Mucosa of descending colon (tissue), 3 donors: ENCODE data around the gene PRKCB. TPM values are rescaled to one million over a fixed set of nuclear protein-coding genes. Genes with fewer than 3 reads are reported as not detected.

ENCODE experiments used
- ATAC-seq: fragments of 200-7000 bp; cut with Tn5 transposase; one replicate; pipeline ENCODE4 v1.9.1; 2020; ENCODE audit warnings: mild to moderate bottlenecking, moderate library complexity
- DNase-seq, 3 donors: peaks; one replicate each; pipeline ENCODE4 v3.0.0-alpha.2; 2020
- H3K36me3 ChIP-seq: fragments of 200-600 bp; one replicate; pipeline ENCODE4 v1.8.0; 2021; ENCODE audit warnings: low read depth, mild to moderate bottlenecking
- H3K4me1 ChIP-seq: fragments of 200-600 bp; one replicate; pipeline ENCODE4 v1.8.0; 2021; ENCODE audit warnings: low read depth, mild to moderate bottlenecking
- H3K4me3 ChIP-seq: fragments of 200-600 bp; one replicate; pipeline ENCODE4 v1.8.0; 2021; ENCODE audit warnings: mild to moderate bottlenecking
- H3K9me3 ChIP-seq: fragments of 200-600 bp; one replicate; pipeline ENCODE4 v1.8.0; 2021; ENCODE audit warnings: mild to moderate bottlenecking
- intact Hi-C, 2 donors: fragments of 100-400 bp; cut with DNase I in 1 of 2; cut with micrococcal nuclease in 1 of 2; formaldehyde crosslinking; loops; one replicate each; pipeline versions ENCODE4 v1.11.0 to v1.11.1; 2022; cut with DNase I, micrococcal nuclease
- total RNA-seq, 3 donors: library from RNA; stranded (reverse); fragmentation: NEBNext Ultra II Directional in 2 of 3; extraction: Animal tissue kit (Norgen Biotek cat#: 25700) in 2 of 3; gene quantifications; one replicate each; pipeline versions ENCODE4 v1.2.1 to v1.2.4, GENCODE V29; 2021 to 2023
- TF ChIP-seq, protein P1 (sequence below): fragments of 200-600 bp; IDR thresholded peaks from one replicate; pipeline ENCODE4 v1.8.0; 2022; ENCODE audit warnings: antibody characterized with exemption, mild to moderate bottlenecking
- donor health status: DM: no; HTN: no; CAD: no; lungs with moderate emphysema.
- donor health status: DM: no; HTN: no; CAD: no.
- donor health status: DM: no; HTN: yes; CAD: no.

Gene PRKCB
- total RNA-seq, 3 donors from 2014 or later: 7.4 to 29.0 (median 8.2) TPM

DNA sequence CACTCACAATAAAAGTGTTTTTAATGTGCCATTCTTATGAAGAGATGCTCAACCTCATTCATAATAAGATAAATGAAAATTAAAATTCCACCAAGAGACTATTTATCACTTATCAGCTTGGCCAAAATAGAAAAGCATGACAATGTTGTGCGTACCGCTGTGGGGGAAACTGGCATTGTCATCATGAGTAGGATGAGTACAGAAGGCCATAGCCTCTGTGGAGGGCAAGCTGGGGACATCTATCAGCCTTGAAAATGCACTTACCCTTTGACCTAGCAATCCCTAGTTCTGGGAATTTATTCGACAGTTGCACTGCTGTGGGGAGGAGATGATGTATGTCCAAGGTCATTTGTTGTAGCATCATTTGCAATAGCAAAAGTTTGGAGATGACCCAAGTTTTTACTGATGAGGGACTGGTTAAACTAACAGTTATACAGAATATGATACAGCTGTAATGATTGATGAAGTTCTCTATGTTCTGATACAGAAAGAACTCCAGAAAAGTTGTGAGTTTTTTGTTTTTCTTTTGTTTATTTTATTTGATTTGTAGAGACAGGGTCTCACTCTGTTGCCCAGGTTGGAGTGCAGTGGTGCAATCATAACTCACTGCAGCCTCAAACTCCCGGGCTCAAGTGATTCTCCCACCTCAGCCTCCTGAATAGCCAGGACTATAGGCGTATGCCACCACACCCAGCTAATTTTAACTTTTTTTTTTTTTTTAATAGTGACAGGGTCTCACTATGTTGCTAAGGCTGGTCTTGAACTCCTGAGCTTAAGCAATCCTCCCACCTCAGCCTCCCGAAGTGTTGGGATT is 13.7 kb upstream of the PRKCB start:
- TF ChIP-seq, protein P1, sequence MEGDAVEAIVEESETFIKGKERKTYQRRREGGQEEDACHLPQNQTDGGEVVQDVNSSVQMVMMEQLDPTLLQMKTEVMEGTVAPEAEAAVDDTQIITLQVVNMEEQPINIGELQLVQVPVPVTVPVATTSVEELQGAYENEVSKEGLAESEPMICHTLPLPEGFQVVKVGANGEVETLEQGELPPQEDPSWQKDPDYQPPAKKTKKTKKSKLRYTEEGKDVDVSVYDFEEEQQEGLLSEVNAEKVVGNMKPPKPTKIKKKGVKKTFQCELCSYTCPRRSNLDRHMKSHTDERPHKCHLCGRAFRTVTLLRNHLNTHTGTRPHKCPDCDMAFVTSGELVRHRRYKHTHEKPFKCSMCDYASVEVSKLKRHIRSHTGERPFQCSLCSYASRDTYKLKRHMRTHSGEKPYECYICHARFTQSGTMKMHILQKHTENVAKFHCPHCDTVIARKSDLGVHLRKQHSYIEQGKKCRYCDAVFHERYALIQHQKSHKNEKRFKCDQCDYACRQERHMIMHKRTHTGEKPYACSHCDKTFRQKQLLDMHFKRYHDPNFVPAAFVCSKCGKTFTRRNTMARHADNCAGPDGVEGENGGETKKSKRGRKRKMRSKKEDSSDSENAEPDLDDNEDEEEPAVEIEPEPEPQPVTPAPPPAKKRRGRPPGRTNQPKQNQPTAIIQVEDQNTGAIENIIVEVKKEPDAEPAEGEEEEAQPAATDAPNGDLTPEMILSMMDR: no peak
- Histone ChIP-seq H3K4me1 (no peaks in the 10 kb centered on the region), H3K9me3 (no peaks in the 10 kb centered on the region), H3K4me3 (no peak overlapping the region), H3K36me3 (no peaks in the 10 kb centered on the region)
- DNase-seq (no peak), ATAC-seq (no peak)
- intact Hi-C loops: no loop called here

DNA sequence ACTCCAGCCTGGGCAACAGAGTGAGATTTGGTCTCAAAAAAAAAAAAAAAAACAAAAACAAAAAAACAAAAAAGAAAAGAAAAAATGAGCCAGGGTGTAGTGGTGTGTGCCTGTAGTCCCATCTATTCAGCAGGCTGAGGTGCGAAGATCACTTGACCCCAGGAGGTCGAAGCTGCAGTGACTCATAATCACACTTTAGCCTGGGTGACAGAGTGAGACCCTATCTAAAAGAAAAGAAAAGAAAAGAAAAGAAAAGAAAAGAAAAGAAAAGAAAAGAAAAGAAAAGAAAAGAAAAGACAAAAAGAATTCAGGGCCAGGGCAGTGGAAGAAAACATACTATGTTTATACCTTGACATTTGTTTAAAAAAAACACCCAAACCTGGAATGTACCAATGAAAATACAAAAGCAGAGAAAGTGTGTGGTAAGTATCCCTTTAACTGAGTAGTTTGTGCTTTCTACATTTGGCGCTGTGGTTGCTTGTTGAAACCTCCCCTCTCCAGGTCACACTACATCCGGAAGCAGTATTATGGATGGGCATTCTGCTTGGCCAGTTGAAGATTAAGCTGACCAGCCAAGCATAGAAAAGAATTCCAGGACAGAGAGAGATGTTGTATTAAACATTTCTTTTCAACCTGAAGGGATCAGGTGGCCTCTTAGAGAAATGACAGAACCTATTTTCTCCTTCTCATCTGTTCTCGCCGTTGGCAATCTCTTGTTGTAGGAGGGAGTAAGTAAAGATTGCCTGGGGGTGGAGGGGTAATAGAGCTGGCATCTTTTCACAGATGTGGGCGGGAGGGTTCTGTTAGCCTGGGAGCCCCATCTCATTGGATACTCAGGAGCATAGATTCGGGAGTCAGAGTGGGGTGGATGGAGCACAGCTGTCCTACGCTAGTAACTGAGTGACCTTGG is 12.1 kb upstream of the PRKCB start:
- no peak for ATAC-seq
- intact Hi-C loops: no loop called here
- Histone ChIP-seq H3K36me3 (no peaks in the 10 kb centered on the region), H3K4me3 (no peak overlapping the region), H3K4me1 (no peaks in the 10 kb centered on the region), H3K9me3 (no peaks in the 10 kb centered on the region)
- TF ChIP-seq, protein P1: no peak
- DNase-seq: no peak

DNA sequence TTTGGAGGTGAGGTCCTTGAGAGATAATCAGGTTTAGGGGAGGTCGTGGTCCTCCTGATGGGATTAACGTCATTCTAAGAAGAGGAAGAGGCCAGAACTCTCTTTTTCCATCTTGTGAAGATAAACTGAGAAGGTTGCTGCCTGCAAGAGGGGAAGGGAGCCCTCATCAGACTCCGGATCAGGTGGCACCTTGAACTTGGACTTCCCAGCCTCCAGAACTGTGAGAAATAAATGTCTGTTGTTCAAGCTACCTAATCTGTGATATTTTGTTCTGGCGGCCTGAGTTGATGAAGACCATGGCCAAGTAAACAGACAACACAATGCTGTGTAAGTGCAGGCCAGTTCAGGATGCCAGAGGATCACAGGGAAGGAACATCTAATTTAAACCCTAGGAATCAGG is 10.9 kb upstream of the PRKCB start:
- intact Hi-C loops: no loop called here
- TF ChIP-seq, protein P1: no peak

DNA sequence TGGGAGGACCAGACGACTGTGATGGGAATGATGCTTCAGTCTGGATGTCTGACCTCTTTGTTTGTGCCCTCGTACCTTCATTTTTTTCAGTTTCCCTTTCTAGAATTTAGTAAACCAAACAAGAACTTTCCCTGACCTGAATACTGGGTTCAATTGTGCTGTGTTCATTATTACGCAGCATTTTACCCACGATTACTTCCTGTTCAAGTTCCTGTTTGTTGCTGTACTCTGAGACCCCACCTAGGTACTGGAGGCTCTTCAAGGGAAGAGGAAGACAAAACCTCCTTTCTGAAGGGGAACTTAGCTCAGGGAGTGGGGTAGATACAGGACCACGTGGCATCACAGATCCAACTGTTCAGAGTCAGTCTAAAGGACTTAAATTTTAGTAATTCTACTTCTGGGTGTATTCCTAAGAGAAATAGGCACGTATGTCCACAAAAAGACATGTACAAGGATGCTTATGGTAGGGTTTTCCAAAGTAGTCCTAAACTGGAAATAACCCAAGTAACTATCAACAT is 9.2 kb upstream of the PRKCB start:
- intact Hi-C loops: no loop called here
- no peaks in the 10 kb centered on the region for H3K4me1 ChIP-seq
- H3K4me3 ChIP-seq: no peak overlapping the region
- H3K9me3 ChIP-seq: peaks cover 6% of the 10 kb centered on the region
- H3K36me3 ChIP-seq: no peaks in the 10 kb centered on the region
- ATAC-seq (peak; percentile 86), DNase-seq (peak in 1 of 3 donors; percentile 15)
- TF ChIP-seq, protein P1: no peak

More for the DNA sequence above, 10.9 kb upstream of the PRKCB start:
- ATAC-seq (no peak), DNase-seq (no peak)
- no peaks in the 10 kb centered on the region for H3K4me1 ChIP-seq
- peaks cover 6% of the 10 kb centered on the region for H3K9me3 ChIP-seq
- no peaks in the 10 kb centered on the region for H3K36me3 ChIP-seq
- H3K4me3 ChIP-seq: no peak overlapping the region

DNA sequence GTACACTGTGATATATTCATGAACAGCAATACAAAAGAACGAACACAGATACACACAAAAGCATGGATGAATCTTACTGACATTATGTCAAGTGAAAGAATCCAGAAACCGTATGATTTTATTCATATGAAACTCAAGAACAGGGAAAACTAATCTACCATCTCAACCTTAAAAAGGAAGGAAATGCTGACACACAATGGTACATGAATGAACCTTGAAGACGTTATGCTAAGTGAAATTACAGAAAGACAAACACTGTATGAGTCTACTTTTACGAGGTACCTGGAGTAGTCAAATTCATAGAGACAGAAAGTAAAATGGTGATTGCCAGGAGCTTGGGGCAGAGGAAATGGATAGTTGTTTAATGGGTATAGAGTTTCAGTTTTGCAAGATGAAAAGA is 8.7 kb upstream of the PRKCB start:
- DNase-seq (no peak), ATAC-seq (peak; percentile 48)
- H3K9me3 ChIP-seq: peaks cover 6% of the 10 kb centered on the region
- intact Hi-C loops: no loop called here
- TF ChIP-seq, protein P1: no peak
- H3K36me3 ChIP-seq: no peaks in the 10 kb centered on the region
- H3K4me1 ChIP-seq: no peaks in the 10 kb centered on the region
- H3K4me3 ChIP-seq: no peak overlapping the region
